ENCODE measurements around the gene S100Z.

DNA sequence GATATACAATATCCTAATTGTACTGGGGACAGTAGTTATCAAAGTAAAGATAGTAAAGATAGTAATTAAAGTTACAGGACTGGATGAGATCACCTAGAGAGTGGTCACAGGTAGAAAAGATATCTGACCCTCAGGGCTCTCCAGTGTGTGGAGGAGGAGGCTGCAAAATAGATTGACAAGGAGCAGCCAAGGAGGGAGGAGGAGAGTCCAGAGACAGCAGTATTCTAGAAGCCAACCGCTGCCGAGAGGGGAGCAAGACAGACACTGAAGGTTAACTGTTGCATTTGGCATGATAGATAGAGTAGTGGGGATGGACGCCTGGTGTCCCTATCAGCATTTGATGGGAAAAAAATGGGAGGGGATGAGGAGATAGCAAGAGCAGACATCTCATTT lies 48.0 kb upstream of the S100Z start:
- TF ChIP-seq CTCF (IDR thresholded peaks at IDR 0.05): no peak
- no peak for TF ChIP-seq POLR2AphosphoS5 (IDR thresholded peaks at IDR 0.05)
- no peak for TF ChIP-seq POLR2A (IDR thresholded peaks at IDR 0.05)

Data from stomach (tissue), 4 donors.